Keratinocyte (primary cell): Measurements from ENCODE around the gene DNAH12. TPM values are rescaled to one million over a fixed set of nuclear protein-coding genes. Genes with fewer than 3 reads are reported as not detected.

ENCODE experiments used
- DNase-seq: peaks from one replicate; pipeline ENCODE4 v3.0.0-alpha.2; 2011; ENCODE audit warnings: low read depth, missing footprints, low spot score
- FAIRE-seq: peaks from 2 replicates; lab custom pipeline; 2011; peaks lifted over from hg19 to GRCh38; lab: Jason Lieb, UNC
- H2AFZ ChIP-seq: 2 replicates; pipeline ENCODE4 v1.6.0; 2012; ENCODE audit warnings: low read length, control low read depth, inconsistent platforms; ENCODE audit not compliant: control insufficient read depth
- H3K27ac ChIP-seq: 2 replicates; pipeline ENCODE4 v1.5.1; 2011; ENCODE audit warnings: low read length; ENCODE audit not compliant: control insufficient read depth, insufficient read depth
- H3K27me3 ChIP-seq: 3 replicates; pipeline ENCODE4 v1.6.0; 2011; ENCODE audit warnings: low read length; ENCODE audit not compliant: control insufficient read depth, insufficient read depth; ENCODE audit errors: extremely low read depth
- H3K36me3 ChIP-seq, 2 experiments: 2 replicates in 1 of 2; 3 replicates in 1 of 2; pipeline ENCODE4 v1.5.1; 2011; ENCODE audit warnings: low read length in 2 of 2, mild to moderate bottlenecking in 1 of 2; ENCODE audit not compliant: control insufficient read depth in 2 of 2, insufficient read depth in 2 of 2; ENCODE audit errors: extremely low read depth in 1 of 2
- H3K4me1 ChIP-seq: 3 replicates; pipeline ENCODE4 v1.5.1; 2011; ENCODE audit warnings: low read length; ENCODE audit not compliant: control insufficient read depth, insufficient read depth; ENCODE audit errors: extremely low read depth
- H3K4me2 ChIP-seq: 3 replicates; pipeline ENCODE4 v1.6.0; 2011; ENCODE audit warnings: low read depth, low read length; ENCODE audit not compliant: control insufficient read depth, insufficient read depth; ENCODE audit errors: extremely low read depth
- H3K4me3 ChIP-seq, 3 experiments: fragments of 200-600 bp in 1 of 3; sonication (generic) in 1 of 3; 2 replicates in 2 of 3; 3 replicates in 1 of 3; pipeline ENCODE4 v1.5.1; 2011 to 2016; ENCODE audit warnings: low read length in 3 of 3, mild to moderate bottlenecking in 3 of 3, control low read depth in 2 of 3, inconsistent platforms in 1 of 3, low read depth in 1 of 3, mixed read lengths in 1 of 3, mixed run types in 1 of 3, moderate library complexity in 1 of 3; ENCODE audit not compliant: control insufficient read depth in 2 of 3, insufficient read depth in 2 of 3; ENCODE audit errors: extremely low read depth in 1 of 3
- H3K79me2 ChIP-seq: 2 replicates; pipeline ENCODE4 v1.6.0; 2012; ENCODE audit warnings: low read length; ENCODE audit not compliant: control insufficient read depth, insufficient read depth
- H3K9ac ChIP-seq: 3 replicates; pipeline ENCODE4 v1.6.0; 2011; ENCODE audit warnings: low read length; ENCODE audit not compliant: control insufficient read depth, insufficient read depth; ENCODE audit errors: extremely low read depth
- H3K9me1 ChIP-seq: 3 replicates; pipeline ENCODE4 v1.6.0; 2011; ENCODE audit warnings: low read length; ENCODE audit not compliant: control insufficient read depth, insufficient read depth; ENCODE audit errors: extremely low read depth
- H3K9me3 ChIP-seq: 2 replicates; pipeline ENCODE4 v1.5.1; 2012; ENCODE audit warnings: low read depth, low read length; ENCODE audit not compliant: control insufficient read depth
- H4K20me1 ChIP-seq: 3 replicates; pipeline ENCODE4 v1.6.0; 2011; ENCODE audit warnings: low read length; ENCODE audit not compliant: control insufficient read depth, insufficient read depth; ENCODE audit errors: extremely low read depth
- CTCF ChIP-seq, 3 experiments: IDR thresholded peaks in 1 of 3; conservative IDR thresholded peaks in 1 of 3; optimal IDR thresholded peaks in 1 of 3; 2 replicates in 2 of 3; 3 replicates in 1 of 3; pipeline versions ENCODE3 to v1.5.1; 2011; ENCODE audit warnings: low read length in 3 of 3, mild to moderate bottlenecking in 3 of 3, moderate library complexity in 2 of 3, control low read depth in 1 of 3, inconsistent platforms in 1 of 3; ENCODE audit not compliant: insufficient read depth in 2 of 3; ENCODE audit errors: extremely low read depth in 1 of 3
- EZH2 ChIP-seq: IDR thresholded peaks from one replicate; pipeline ENCODE4 v1.6.1; 2012; ENCODE audit warnings: inconsistent platforms, mild to moderate bottlenecking, low read length, moderate library complexity
- dilution Hi-C: fragments of 300-500 bp; cut with MboI; formaldehyde crosslinking; loops from one replicate; pipeline ENCODE4 v1.7.0; 2020; ENCODE audit warnings: low sequenced_read_pairs; ENCODE audit not compliant: extremely low pct_ligation_motif_present
- polyA plus RNA-seq, 5 experiments: library from polyadenylated mRNA; depleted of rRNA in 3 of 5; stranded (reverse) in 3 of 5; stranded (forward) in 1 of 5; unstranded in 1 of 5; fragments of >200 nt; gene quantifications; 1 replicate in 1 of 5; 2 replicates in 3 of 5; 3 replicates in 1 of 5; pipeline versions ENCODE4 v1.2.1 to v1.2.3, GENCODE V29; 2011 to 2012; ENCODE audit warnings: missing spikeins in 2 of 5, low read depth in 1 of 5, low replicate concordance in 1 of 5

The DNAH12 gene
- polyA plus RNA-seq, 1 donor (not counting 4 experiments of a cell fraction or from before 2014, with no cell fraction given) = not detected

DNA sequence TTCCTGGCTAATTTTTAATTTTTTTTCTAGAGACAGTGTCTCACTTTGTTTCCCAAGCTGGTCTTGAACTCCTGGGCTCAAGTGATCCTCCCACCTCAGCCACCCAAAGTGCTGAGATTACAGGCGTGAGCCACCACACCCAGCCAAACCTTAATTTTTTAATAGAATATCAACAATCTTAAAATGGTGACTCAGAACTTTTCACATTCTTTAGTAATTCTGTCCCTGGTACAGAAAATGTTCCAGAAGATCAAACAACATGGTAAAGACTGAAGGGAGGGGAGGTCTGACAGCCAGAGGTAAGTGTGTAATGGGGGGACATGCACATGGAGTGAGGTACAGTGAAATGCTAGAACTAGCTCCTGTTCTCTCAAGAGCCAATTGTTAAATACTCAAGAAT, 38.2 kb downstream of the DNAH12 start:
- Histone ChIP-seq H3K9me1 (no peaks in the 10 kb centered on the region), H3K4me3 (no peak overlapping the region), H4K20me1 (no peaks in the 10 kb centered on the region), H3K4me1 (no peaks in the 10 kb centered on the region), H3K9ac (no peak overlapping the region), H3K4me2 (no peak overlapping the region), H3K79me2 (no peaks in the 10 kb centered on the region), H3K36me3 (no peaks in the 10 kb centered on the region), H3K27me3 (no peaks in the 10 kb centered on the region), H3K27ac (no peak overlapping the region), H2AFZ (no peak overlapping the region), H3K9me3 (no peaks in the 10 kb centered on the region)
- dilution Hi-C loops = no loop called here
- FAIRE-seq (no peak), DNase-seq (no peak)
- TF ChIP-seq CTCF (optimal IDR thresholded peaks at IDR 0.05 in 1 of 3, IDR thresholded peaks at IDR 0.05 in 1 of 3, conservative IDR thresholded peaks at IDR 0.05 in 1 of 3; ENCODE audit: extremely low read depth in 1 of 3, insufficient read depth in 2 of 3, low read length in 3 of 3) = no peak
- no peak for TF ChIP-seq EZH2

DNA sequence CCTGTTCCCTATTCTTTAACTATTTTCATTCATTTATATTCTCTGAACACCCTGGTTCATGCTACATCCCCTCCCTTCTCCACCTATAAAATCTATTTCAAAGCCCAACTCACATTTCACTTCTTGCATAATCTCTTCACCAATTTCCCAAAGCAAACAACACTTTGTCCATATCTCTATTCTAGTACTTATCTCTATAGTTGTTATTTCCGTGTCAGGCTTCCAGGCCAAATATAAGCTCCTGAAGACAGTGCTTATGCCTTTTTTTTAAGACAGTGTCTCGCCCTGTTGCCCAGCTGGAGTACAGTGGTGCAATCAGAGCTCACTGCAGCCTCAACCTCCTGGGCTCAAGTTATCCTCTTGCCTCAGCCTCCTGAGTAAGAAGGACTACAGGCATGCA, 43.6 kb downstream of the DNAH12 start:
- Histone ChIP-seq H3K79me2 (no peaks in the 10 kb centered on the region), H3K9me3 (no peaks in the 10 kb centered on the region), H3K4me1 (no peaks in the 10 kb centered on the region), H4K20me1 (no peaks in the 10 kb centered on the region), H3K4me2 (no peak overlapping the region), H3K9ac (no peak overlapping the region), H3K36me3 (no peaks in the 10 kb centered on the region), H2AFZ (no peak overlapping the region), H3K9me1 (no peaks in the 10 kb centered on the region), H3K27ac (no peak overlapping the region), H3K4me3 (no peak overlapping the region), H3K27me3 (no peaks in the 10 kb centered on the region)
- dilution Hi-C loops = no loop called here
- FAIRE-seq (no peak), DNase-seq (no peak)
- TF ChIP-seq EZH2 = no peak
- TF ChIP-seq CTCF (optimal IDR thresholded peaks at IDR 0.05 in 1 of 3, IDR thresholded peaks at IDR 0.05 in 1 of 3, conservative IDR thresholded peaks at IDR 0.05 in 1 of 3; ENCODE audit: extremely low read depth in 1 of 3, insufficient read depth in 2 of 3, low read length in 3 of 3) = no peak
